Fibroblast of skin of right quadriceps (primary cell): ENCODE measurements around the gene ABCC3.

Experiments
- DNase-seq: peaks from one replicate; pipeline ENCODE4 v3.0.0-alpha.2; 2013

The ABCC3 gene

GRCh38 chr17:50634224-50634914 is at the start of gene ABCC3:
TSS of gene ABCC3 (plus strand) at chr17:50634881. CDS start at chr17:50634937, 56 bp downstream.
- peak; percentile 38 for DNase-seq

GRCh38 chr17:50585346-50585745 is 49.3 kb upstream of the ABCC3 start:
- DNase-seq: no peak

- no peak for DNase-seq
Measured at GRCh38 chr17:50585891-50586290, 48.8 kb upstream of the ABCC3 start.

- DNase-seq: no peak
Measured at GRCh38 chr17:50586421-50587247, 48.0 kb upstream of the ABCC3 start.

GRCh38 chr17:50587571-50587970 is 47.1 kb upstream of the ABCC3 start:
- DNase-seq: no peak

GRCh38 chr17:50588391-50589049 is 46.2 kb upstream of the ABCC3 start:
- DNase-seq: no peak

GRCh38 chr17:50589095-50589705 is 45.5 kb upstream of the ABCC3 start:
- DNase-seq: no peak

GRCh38 chr17:50590946-50591737 is 43.5 kb upstream of the ABCC3 start:
- no peak for DNase-seq

GRCh38 chr17:50593321-50593720 is 41.4 kb upstream of the ABCC3 start:
- DNase-seq: no peak

GRCh38 chr17:50594128-50594823 is 40.4 kb upstream of the ABCC3 start:
- no peak for DNase-seq

GRCh38 chr17:50594892-50595291 is 39.8 kb upstream of the ABCC3 start:
- no peak for DNase-seq

GRCh38 chr17:50596191-50597037 is 38.3 kb upstream of the ABCC3 start:
- DNase-seq: no peak

GRCh38 chr17:50598487-50598886 is 36.2 kb upstream of the ABCC3 start:
- no peak for DNase-seq

- DNase-seq: no peak
Measured at GRCh38 chr17:50599606-50600005, 35.1 kb upstream of the ABCC3 start.

GRCh38 chr17:50601823-50602375 is 32.8 kb upstream of the ABCC3 start:
- DNase-seq: no peak

- no peak for DNase-seq
Measured at GRCh38 chr17:50602836-50603235, 31.8 kb upstream of the ABCC3 start.

- DNase-seq: no peak
Measured at GRCh38 chr17:50603340-50603739, 31.3 kb upstream of the ABCC3 start.

GRCh38 chr17:50604513-50604912 is 30.2 kb upstream of the ABCC3 start:
- DNase-seq: peak; percentile 86

GRCh38 chr17:50605429-50605828 is 29.3 kb upstream of the ABCC3 start:
- DNase-seq: peak; percentile 41

- DNase-seq: no peak
Measured at GRCh38 chr17:50607522-50608175, 27.0 kb upstream of the ABCC3 start.
